ENCODE results near the gene CFAP299.

DNA sequence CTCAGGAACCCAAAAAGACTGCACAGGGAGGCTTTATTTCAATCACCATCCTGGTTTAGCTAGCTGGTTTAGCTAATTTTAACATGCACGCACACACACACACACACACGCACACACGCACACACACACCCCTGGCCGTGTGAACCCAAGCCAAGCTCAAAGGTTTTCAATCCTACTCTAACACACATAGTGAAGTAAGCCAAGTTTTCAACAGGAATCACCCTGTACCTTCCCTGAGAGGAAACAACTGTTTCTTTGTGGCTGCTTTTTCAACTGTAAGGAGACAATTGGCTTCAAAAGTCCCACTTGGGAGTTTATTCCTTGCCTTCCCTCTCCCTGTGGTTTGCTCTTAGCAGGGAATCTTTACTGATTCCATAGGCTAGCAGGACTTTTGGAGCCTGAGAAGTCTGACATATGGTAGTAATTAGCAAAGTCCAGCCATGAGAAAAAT, 596.1 kb downstream of the CFAP299 start:
- TF ChIP-seq CTCF (IDR thresholded peaks at IDR 0.05; ENCODE audit: extremely low read depth in 1 of 2, insufficient read depth in 1 of 2, low read depth in 1 of 2, low read length in 2 of 2) (no peak), POLR2A (IDR thresholded peaks at IDR 0.05; ENCODE audit: low read depth, low read length) (no peak)

Data from endothelial cell of umbilical vein (primary cell).